ENCODE results near the gene TNFRSF9. TPM values are rescaled to one million over a fixed set of nuclear protein-coding genes. Genes with fewer than 3 reads are reported as not detected.

The TNFRSF9 gene
- total and polyA plus RNA-seq, 2 experiments from 2014 or later, result 0.08 to 1.2 TPM

DNA sequence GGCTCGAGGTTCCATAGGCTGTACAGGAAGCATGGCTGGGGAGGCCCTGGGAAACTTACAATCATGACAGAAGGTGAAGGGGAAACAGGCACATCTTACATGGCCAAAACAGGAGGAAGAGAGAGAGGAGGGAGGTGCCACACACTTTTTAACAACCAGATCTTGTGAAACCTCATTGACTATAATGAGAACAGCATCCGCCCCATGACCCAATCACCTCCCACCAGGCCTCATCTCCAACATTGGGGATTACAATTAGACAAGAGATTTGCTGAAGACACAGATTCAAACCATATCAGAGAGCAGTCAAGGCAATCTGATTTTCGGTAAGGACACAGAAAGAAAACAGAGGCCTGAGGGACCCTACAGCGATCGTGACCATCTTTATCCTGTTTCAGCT is 41.7 kb downstream of the TNFRSF9 start:
- no peak for DNase-seq (ENCODE audit: low spot score)
- H3K4me3 ChIP-seq, result no peak overlapping the region
- 90% methylated on average over 5 of the region's 5 CpGs for WGBS (ENCODE audit: low lambda C conversion rate, missing lambda C conversion rate)
- H3K79me2 ChIP-seq, result no peaks in the 10 kb centered on the region
- H3K9me3 ChIP-seq (ENCODE audit: low read depth), result no peaks in the 10 kb centered on the region
- no peaks in the 10 kb centered on the region for H3K9me2 ChIP-seq (replicated peaks; ENCODE audit: insufficient read depth)
- no peak overlapping the region for H3K27ac ChIP-seq
- no peak overlapping the region for H2AFZ ChIP-seq
- TF ChIP-seq EZH2 (IDR thresholded peaks at IDR 0.05; ENCODE audit: borderline replicate concordance) (no peak), EZH2phosphoT487 (IDR thresholded peaks at IDR 0.05; ENCODE audit: low read depth, severe bottlenecking, unreplicated experiment) (no peak)
- TF ChIP-seq, protein P1, sequence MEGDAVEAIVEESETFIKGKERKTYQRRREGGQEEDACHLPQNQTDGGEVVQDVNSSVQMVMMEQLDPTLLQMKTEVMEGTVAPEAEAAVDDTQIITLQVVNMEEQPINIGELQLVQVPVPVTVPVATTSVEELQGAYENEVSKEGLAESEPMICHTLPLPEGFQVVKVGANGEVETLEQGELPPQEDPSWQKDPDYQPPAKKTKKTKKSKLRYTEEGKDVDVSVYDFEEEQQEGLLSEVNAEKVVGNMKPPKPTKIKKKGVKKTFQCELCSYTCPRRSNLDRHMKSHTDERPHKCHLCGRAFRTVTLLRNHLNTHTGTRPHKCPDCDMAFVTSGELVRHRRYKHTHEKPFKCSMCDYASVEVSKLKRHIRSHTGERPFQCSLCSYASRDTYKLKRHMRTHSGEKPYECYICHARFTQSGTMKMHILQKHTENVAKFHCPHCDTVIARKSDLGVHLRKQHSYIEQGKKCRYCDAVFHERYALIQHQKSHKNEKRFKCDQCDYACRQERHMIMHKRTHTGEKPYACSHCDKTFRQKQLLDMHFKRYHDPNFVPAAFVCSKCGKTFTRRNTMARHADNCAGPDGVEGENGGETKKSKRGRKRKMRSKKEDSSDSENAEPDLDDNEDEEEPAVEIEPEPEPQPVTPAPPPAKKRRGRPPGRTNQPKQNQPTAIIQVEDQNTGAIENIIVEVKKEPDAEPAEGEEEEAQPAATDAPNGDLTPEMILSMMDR (IDR thresholded peaks at IDR 0.05; ENCODE audit: poor library complexity), result no peak
- H3K27me3 ChIP-seq, result no peaks in the 10 kb centered on the region
- H4K20me1 ChIP-seq (ENCODE audit: insufficient read depth, poor library complexity, severe bottlenecking), result no peaks in the 10 kb centered on the region
- H3K36me3 ChIP-seq (replicated peaks; ENCODE audit: insufficient read depth, low read depth), result no peaks in the 10 kb centered on the region
- H3K4me2 ChIP-seq, result no peak overlapping the region
- no peaks in the 10 kb centered on the region for H3K4me1 ChIP-seq (ENCODE audit: insufficient read depth)

DNA sequence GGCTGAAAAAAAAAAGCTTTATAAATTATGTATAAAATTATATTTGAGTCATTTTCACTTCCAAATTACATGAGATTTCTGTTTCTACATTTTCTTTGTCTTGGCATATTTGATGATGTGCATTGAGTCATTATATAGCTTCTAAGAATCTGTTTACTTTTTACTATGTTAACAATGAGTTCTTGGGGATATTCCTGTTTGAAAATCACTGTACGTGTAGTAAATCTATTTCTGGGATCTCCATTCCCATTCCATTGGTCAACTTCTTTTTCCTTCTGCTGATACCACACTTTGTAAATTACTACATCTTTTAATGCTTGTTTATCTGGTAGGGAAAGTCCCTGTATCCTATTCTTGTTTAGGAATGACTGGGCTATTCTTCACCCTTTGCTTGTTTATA is 43.6 kb downstream of the TNFRSF9 start:
- no peaks in the 10 kb centered on the region for H3K27me3 ChIP-seq

DNA sequence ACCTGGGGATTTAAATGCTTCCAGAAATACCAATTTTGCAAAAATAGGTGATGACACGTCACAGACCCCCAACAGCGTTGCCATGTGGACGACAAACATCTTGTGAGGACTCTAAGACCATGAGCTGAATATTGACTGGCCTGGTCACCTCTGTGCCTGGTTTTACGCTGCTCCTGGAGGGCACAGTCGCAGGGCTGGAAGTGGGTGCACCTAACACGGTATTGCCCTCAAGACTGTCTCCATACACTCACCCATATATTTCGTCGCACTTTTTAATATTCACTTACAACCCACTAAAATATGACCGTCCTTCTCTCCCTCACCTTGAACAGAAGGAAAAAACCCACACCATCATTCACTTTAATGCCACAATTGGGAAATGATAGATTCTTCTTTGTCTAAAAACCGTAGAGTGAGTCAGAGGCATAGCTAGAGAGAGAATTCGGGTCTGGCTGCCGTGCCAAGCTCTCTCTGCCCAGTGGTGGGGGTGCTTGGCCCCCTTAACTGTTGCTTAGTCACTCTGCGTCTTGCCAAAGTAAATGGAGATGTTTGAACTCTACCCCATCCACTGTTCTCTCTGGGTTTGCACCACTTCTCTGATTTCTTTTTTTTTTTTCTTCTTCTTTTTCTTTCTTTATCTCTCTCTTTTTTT is 47.0 kb downstream of the TNFRSF9 start:
- Histone ChIP-seq H3K27me3 (no peaks in the 10 kb centered on the region), H3K9me2 (replicated peaks; ENCODE audit: insufficient read depth) (no peaks in the 10 kb centered on the region), H2AFZ (no peak overlapping the region), H3K79me2 (no peaks in the 10 kb centered on the region), H3K4me3 (no peak overlapping the region), H3K36me3 (replicated peaks; ENCODE audit: insufficient read depth, low read depth) (no peaks in the 10 kb centered on the region), H3K4me2 (no peak overlapping the region), H3K4me1 (ENCODE audit: insufficient read depth) (no peaks in the 10 kb centered on the region), H3K9me3 (ENCODE audit: low read depth) (no peaks in the 10 kb centered on the region), H4K20me1 (ENCODE audit: insufficient read depth, poor library complexity, severe bottlenecking) (no peaks in the 10 kb centered on the region), H3K27ac (no peak overlapping the region)
- TF ChIP-seq EZH2phosphoT487 (IDR thresholded peaks at IDR 0.05; ENCODE audit: low read depth, severe bottlenecking, unreplicated experiment) (no peak), EZH2 (IDR thresholded peaks at IDR 0.05; ENCODE audit: borderline replicate concordance) (no peak)
- 92% methylated on average over 13 of the region's 13 CpGs for WGBS (ENCODE audit: low lambda C conversion rate, missing lambda C conversion rate)
- no peak for DNase-seq (ENCODE audit: low spot score)

More for the DNA sequence above, 43.6 kb downstream of the TNFRSF9 start:
- H2AFZ ChIP-seq, result no peak overlapping the region
- H3K36me3 ChIP-seq (replicated peaks; ENCODE audit: insufficient read depth, low read depth), result no peaks in the 10 kb centered on the region
- no peaks in the 10 kb centered on the region for H3K9me2 ChIP-seq (replicated peaks; ENCODE audit: insufficient read depth)
- H3K4me1 ChIP-seq (ENCODE audit: insufficient read depth), result no peaks in the 10 kb centered on the region
- no peak overlapping the region for H3K4me3 ChIP-seq
- no peak overlapping the region for H3K27ac ChIP-seq
- H3K4me2 ChIP-seq, result no peak overlapping the region
- TF ChIP-seq, protein P1 (IDR thresholded peaks at IDR 0.05; ENCODE audit: poor library complexity), result no peak
- TF ChIP-seq EZH2phosphoT487 (IDR thresholded peaks at IDR 0.05; ENCODE audit: low read depth, severe bottlenecking, unreplicated experiment) (no peak), EZH2 (IDR thresholded peaks at IDR 0.05; ENCODE audit: borderline replicate concordance) (no peak)
- H3K79me2 ChIP-seq, result no peaks in the 10 kb centered on the region
- 68% methylated on average over 1 of the region's 1 CpG for WGBS (ENCODE audit: low lambda C conversion rate, missing lambda C conversion rate)
- no peak for DNase-seq (ENCODE audit: low spot score)
- H4K20me1 ChIP-seq (ENCODE audit: insufficient read depth, poor library complexity, severe bottlenecking), result no peaks in the 10 kb centered on the region
- H3K9me3 ChIP-seq (ENCODE audit: low read depth), result no peaks in the 10 kb centered on the region

DNA sequence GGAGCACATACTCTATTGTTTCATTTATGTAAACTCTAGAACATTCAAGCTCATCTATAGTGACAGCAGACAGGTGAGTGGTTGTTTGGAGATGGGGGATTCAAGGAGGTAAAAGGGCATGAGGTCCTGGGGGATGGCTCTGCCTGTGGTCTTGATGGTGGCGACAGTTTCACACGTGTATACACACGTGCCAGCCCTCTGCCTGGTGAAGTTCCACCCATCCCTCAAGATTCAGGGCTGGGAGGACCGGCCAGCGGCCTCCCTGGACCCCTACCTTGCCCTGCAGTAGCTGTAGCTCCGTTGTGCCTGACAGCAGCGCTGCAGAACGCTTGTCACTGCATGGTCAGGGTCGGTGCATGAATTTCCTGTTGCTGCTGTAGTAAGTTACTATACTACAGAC is 48.8 kb downstream of the TNFRSF9 start:
- Histone ChIP-seq H3K79me2 (no peaks in the 10 kb centered on the region), H2AFZ (no peak overlapping the region), H3K4me2 (no peak overlapping the region), H3K27ac (no peak overlapping the region), H3K4me3 (no peak overlapping the region), H3K4me1 (ENCODE audit: insufficient read depth) (no peaks in the 10 kb centered on the region), H3K9me3 (ENCODE audit: low read depth) (no peaks in the 10 kb centered on the region), H3K36me3 (replicated peaks; ENCODE audit: insufficient read depth, low read depth) (no peaks in the 10 kb centered on the region), H3K27me3 (no peaks in the 10 kb centered on the region), H3K9me2 (replicated peaks; ENCODE audit: insufficient read depth) (no peaks in the 10 kb centered on the region), H4K20me1 (ENCODE audit: insufficient read depth, poor library complexity, severe bottlenecking) (no peaks in the 10 kb centered on the region)
- no peak for DNase-seq (ENCODE audit: low spot score)
- 81% methylated on average over 9 of the region's 9 CpGs for WGBS (ENCODE audit: low lambda C conversion rate, missing lambda C conversion rate)
- TF ChIP-seq, protein P1 (IDR thresholded peaks at IDR 0.05; ENCODE audit: poor library complexity), result no peak
- TF ChIP-seq EZH2phosphoT487 (IDR thresholded peaks at IDR 0.05; ENCODE audit: low read depth, severe bottlenecking, unreplicated experiment), result no peak
- no peak for TF ChIP-seq EZH2 (IDR thresholded peaks at IDR 0.05; ENCODE audit: borderline replicate concordance)

All from hepatocyte (in vitro differentiated cells).